GM18505 (cell line): ENCODE results near the gene KCNH4.
A peak's percentile ranks its signal among the peaks of the same experiment; 100 is the strongest.
"Not testable (repeated sequence)": the region's sequence is repeated elsewhere in the genome, so short reads cannot be mapped to it uniquely, and the experiment has no call there.

Source experiments
- ATAC-seq: cut with Tn5 transposase; IDR thresholded peaks from one replicate; pipeline ENCODE4 v1.9.1; 2021; ENCODE audit not compliant: unreplicated experiment
- POLR2A ChIP-seq: IDR thresholded peaks from 4 replicates; pipeline ENCODE4 v1.6.1; 2011; ENCODE audit warnings: borderline replicate concordance; ENCODE audit not compliant: insufficient read depth, insufficient read length; ENCODE audit errors: extremely low read depth

The KCNH4 gene

GRCh38 chr17:42189651-42189965 lies 8.7 kb upstream of the KCNH4 start:
- ATAC-seq, result no peak
- no peak for TF ChIP-seq POLR2A

DNA sequence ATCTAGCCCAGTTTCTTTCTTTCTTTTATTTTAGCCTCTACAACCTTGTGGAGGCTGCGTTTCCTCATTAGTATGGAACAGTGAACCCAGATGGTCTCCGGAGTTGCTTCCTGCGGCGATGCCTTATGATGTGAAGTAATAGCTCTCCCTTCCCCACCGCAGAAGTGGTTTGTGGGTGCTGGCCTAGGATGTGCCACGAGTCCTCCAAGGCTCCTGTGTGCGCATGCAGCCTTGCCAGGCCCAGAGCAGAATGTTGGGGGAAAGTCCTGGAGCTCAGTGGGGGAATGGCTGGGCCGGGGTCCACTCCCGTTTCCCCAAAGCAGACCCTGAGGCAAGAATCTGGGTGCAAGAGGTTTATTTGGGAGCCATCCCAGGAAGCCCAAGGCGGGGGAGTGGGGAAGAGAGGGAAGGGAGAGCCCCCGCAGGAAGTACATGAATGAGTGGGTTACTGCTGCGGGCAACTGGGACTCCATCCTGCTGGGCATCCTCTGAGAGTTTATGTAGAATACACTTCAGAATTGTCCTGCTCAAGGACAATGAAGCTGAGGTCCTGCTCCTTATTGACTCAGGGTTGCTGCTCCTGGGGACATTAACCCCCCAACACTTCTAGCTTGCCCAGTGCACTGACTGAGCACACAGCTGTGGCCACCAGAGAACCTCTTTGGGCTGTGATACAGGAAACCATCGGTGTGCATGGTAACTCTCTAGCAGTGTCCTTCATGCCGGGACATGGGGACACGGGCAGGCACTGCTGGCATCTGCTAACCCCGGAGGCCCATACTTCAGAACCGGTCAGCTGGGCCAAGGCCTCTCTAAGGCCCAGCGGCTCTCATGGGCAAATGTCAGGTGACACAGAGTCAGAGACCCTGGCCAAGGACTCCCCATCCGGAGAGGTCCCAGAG lies 8.1 kb upstream of the KCNH4 start:
- ATAC-seq, result no peak
- no peak for TF ChIP-seq POLR2A

GRCh38 chr17:42187833-42188232 lies 6.9 kb upstream of the KCNH4 start:
- no peak for ATAC-seq

DNA sequence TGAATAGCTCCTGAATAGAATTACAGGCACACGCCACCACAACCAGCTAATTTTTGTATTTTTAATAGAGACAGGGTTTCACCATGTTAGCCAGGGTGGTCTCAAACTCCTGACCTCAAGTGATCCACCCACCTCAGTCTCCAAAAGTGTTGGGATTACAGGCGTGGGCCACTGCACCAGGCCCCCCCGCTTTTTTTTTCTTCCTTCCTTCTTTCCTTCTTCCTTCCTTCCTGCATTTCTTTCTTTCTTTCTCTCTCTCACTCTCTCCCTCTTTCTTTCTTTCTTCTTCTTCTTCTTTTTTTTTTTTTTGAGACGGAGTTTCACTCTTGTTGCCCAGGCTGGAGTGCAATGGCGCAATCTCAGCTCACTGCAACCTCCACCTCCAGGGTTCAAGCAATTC lies 5.2 kb upstream of the KCNH4 start:
- not testable (repeated sequence) for ATAC-seq

More at GRCh38 chr17:42187833-42188232, 6.9 kb upstream of the KCNH4 start:
- TF ChIP-seq POLR2A, result no peak

DNA sequence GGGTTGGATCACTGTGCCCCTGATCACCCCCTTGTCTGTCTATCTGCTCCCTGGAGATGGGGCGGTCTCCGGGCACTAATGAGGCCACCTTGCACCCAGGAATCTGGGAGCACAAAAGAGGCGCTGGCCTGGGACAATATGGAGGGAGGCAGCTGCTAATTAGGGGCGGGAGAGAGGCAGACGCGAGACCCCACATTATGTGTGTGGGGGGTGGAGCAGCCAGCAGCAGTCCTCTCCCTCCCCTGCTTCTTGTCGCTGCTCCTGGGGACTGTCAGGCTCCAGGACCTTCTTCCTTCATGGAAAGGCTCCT lies 4.6 kb upstream of the KCNH4 start:
- no peak for TF ChIP-seq POLR2A

DNA sequence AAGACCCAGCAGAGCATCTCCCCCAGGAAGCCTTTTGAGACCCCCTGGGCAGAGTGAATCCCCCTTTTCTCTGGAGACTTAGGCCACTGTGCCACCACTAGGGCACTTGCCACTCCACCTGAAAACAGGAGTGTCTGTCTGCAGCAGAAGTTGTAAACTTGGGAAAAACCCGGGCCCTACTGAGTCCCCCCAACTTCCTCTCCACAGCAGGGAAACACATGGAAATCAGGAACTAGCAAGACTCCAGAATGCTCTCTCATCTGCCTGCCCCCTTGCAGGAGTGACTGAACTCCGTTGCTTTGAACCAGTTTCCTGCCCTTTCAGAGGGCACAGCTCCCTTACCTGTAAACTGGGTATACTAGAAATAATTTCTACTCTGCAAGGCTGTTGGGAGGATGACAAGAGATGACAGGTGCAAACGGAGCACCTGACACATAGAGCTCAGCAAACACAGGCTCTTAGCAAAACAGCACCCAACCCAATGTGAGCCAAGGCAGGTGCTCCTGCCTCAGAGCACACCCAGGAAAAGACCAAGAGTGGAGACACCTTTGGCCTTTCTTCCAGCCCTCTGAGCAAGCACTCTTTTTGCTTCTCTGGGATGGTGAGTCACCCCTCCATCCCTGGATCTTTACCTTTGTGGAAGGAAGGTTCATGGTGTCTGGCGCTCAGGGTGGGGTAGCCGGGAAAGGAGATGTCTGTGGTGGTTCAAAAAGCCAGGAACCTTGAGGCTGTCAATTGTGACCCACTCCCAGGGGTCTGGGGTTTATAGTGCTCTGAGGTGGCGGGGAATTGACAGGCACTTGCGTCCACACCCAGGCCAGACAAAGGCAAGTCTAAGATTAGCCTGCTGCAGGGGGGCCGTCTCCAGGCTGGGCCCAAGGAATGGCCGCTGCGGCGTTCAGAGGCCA lies 4.0 kb upstream of the KCNH4 start, which contains the start of gene HCRT:
TSS of gene HCRT (minus strand) at position 740 of the 908 bp plus-strand sequence. CDS start at position 653, 87 bp downstream.
- ATAC-seq, result no peak
- TF ChIP-seq POLR2A, result no peak

More for the DNA sequence above, 4.6 kb upstream of the KCNH4 start:
- no peak for ATAC-seq

DNA sequence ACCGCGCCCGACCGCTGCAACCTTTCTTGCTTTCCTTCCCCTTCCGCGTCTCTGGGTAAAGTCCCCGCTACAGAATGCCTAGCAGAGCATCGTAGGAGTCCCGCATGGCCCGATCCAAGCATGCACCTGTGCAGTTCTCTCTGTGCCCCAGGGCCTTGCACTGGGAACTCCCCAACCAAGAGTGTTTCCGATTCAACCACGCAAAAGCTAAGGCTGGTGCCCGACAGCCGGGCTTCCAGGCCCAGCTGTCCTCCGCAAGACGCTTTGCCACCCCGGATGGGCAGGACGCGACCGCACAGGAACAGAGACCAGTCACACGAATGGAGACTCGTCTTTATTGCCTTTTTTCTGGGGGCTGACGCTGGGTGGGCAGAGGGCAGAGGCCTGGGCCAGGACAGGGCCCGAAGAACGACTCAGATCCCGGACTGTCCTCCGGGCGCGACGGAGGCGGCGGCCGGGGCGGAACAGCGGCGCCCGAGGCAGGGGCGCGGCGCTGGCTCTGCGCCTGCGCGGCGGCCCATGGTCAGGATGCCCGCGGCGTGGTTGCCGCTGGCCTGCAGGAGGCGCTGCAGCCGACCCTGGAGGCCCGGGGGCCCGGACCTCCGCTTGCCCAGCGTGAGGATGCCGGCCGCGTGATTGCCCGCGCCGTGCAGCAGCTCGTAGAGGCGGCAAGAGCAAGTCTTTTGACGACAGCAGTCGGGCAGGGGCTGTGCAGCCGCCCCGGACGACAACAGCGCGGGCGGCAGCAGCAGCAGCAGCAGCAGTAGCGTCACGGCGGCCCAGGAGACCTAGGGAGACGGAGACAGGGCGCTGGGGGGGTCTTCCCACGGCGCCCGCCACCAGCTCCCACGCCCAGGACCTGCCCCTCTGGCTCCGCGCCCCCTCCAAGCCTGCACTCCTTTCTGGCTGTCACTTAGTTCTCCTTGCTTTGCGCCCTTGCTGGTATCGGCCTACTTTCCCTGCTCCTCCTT lies 3.1 kb upstream of the KCNH4 start:
- ATAC-seq, result peak; percentile 49
- TF ChIP-seq POLR2A, result peak; percentile 71

GRCh38 chr17:42182927-42183734 lies 2.2 kb upstream of the KCNH4 start:
- TF ChIP-seq POLR2A, result no peak
- no peak for ATAC-seq

GRCh38 chr17:42181851-42182207 lies 887 bp upstream of the KCNH4 start:
- TF ChIP-seq POLR2A, result no peak
- no peak for ATAC-seq

DNA sequence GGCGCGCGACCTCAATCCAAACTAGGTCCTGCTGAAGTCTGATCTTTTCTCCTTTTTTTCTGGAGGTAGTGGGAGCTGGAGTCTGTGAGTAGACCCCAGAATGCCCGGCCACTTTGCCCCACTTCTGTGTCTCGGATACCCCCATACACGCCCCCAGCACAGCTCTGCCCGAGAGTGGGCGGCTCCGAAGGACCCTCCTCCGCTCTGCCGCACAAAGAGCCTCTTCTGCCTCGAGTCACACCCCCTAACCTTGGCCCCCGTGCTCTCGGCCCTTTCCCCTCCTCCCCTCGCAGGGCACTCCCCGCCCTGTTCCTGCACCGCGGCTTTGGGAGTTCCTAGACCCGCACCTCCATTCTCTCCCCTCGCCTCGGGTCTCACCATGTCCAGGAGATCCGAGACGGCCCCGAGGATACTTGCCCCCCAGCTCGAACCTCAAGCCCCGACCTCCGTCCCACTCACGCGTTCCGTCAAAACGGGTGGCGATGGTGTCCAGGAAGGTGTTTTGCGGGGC lies 476 bp downstream of the KCNH4 start:
- ATAC-seq, result no peak
- TF ChIP-seq POLR2A, result no peak

DNA sequence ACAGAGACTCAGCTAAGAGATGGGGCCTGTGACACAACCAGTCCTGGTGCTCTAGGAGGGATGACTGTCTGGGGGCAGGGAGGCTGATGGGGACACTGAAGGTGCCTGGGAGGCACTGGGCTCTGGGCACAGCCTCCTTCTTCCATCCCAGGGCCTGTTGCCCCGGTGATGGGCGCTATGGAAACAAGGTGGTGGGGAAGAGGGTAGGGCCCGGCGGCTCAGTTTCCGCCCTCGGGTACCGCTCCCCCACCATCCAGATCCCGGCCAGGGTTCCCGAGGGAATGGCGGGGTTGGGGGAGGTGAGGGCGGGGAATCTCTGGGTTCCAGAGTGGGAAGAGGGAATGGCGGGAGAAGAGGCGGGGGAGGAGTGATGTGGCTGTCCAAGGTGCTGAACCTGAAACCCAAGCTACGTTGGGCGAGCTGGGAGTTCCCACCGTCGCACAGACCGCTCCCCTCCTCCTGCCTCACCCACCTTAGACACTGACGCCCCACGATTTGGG lies 981 bp downstream of the KCNH4 start:
- ATAC-seq, result no peak
- TF ChIP-seq POLR2A, result no peak

DNA sequence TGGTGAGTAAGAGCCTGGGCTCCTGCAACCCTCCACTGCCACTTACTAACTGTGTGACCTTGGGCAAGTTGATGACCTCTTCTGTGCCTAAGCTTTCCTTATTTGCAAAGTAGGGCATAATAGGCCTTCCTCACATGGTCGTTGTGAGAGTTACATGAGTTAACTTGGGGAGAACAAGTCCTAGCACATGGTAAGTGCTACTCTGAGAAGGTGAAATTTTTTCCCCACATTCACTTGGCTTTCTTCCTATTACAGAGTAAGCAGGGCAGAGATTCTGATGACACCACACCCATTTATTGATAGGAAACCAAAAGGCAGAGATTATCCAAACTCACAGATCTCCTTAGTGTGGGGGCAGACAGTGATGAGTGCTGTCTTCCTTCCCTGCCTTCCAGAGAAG lies 1.6 kb downstream of the KCNH4 start:
- no peak for ATAC-seq
- TF ChIP-seq POLR2A, result no peak
